GM20431 (cell line): ENCODE results near the gene PAFAH1B1.
"Not testable (repeated sequence)": the region's sequence is repeated elsewhere in the genome, so short reads cannot be mapped to it uniquely, and the experiment has no call there.

Experiments used
- in situ Hi-C: fragments of 300-500 bp; cut with MseI, MboI; formaldehyde crosslinking; loops from one replicate; pipeline ENCODE4 v1.15.0; 2020; ENCODE audit warnings: low sequenced_read_pairs; ENCODE audit not compliant: unreplicated experiment

Gene PAFAH1B1

GRCh38 chr17:2685696-2686095 is 92.2 kb downstream of the PAFAH1B1 start:
- in situ Hi-C loops: no loop called here

- in situ Hi-C loops: no loop called here
These were observed 93.6 kb downstream of the PAFAH1B1 start for GRCh38 chr17:2687074-2687418.

DNA sequence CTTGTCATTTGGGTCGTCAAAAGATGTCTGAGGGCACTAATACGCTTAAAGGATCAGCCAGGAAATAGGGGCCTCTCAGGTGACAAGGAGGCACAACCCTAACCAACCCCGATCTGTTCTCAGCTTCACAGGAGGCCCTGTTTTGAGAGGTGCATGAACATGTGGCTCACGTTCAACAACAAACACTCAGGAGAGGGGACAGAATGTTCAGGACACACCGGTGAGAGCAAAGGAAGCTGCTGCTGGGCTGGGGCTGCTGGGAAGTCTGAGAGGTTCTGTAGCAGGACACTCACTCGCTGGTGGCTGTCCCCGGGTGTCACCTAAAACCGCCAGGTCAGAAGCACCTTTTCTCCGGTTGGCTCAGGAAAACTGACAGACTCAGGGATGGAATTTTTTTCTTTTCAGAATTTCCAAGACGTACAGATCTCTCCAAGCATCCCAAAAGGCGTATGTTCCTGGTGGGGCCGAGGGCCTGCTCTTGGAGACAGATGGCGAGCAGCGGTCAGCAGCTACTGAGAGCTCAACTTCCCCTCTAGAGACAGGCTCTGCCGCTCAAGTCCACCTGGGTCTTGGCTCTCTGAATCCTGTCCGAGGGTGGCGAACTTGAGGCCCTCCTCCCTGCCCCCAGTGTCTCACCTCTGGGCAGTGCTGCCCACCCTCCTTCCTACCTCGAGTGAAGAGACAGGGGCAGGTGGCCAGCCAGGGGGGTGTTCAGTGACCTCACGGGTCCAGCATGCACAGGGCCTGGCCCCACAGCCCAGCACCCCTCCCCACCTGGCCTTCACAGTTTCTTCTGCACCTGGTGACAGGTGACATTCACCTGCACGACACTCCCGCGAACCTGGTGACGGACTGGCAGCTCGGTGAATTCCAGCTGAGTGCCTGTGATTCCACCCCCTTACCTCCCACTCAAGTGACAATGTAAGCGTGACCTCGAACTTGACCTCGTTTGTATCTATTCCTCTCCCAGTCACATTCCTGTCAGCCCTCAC is 95.2 kb downstream of the PAFAH1B1 start:
- in situ Hi-C loops: no loop called here

GRCh38 chr17:2689411-2690164 is 96.1 kb downstream of the PAFAH1B1 start:
- in situ Hi-C loops: no loop called here

DNA sequence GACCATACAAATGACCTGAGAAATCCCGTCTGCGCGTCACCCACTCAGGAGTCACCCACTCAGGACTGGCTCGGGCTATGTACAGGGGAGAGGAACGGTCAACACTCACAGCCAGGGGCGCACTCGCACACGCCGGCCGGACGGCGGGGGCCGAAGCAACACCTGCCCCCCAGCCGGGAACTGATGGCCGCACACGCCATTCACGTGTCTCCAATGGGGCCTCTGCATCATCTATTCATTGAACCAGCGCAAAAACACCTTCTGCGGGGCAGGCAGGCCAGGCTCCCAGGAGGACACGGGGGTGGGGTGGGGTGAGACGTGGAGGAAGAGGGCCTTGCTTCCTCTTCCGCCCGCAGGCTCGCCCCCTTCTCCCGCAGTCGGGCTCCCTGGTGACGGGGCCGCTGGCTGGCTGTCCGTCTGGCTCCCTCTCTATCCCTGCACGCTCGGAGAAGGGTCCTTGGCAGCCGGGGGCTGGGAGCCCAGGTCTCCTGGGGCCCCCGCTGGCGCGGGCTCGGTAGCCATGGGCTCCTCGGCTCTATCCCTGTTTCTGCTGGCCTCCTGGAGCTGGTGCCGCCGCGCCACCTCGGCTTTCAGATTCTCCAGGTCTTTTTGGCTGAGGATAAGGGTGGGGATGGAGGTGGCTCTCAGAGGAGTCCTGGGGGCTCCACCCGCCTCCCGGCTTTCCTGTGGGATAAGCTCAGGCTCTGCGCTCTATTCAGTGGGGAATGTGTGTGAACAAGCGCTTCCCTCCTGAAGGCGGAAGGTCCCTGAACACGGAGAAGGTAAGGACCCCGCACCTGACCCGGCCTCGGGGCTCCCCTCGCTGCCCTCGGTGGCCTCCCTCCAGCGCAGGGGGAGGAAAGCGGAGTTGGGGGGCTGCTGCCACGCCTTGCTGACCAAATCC is 97.0 kb downstream of the PAFAH1B1 start:
- in situ Hi-C loops: no loop called here

DNA sequence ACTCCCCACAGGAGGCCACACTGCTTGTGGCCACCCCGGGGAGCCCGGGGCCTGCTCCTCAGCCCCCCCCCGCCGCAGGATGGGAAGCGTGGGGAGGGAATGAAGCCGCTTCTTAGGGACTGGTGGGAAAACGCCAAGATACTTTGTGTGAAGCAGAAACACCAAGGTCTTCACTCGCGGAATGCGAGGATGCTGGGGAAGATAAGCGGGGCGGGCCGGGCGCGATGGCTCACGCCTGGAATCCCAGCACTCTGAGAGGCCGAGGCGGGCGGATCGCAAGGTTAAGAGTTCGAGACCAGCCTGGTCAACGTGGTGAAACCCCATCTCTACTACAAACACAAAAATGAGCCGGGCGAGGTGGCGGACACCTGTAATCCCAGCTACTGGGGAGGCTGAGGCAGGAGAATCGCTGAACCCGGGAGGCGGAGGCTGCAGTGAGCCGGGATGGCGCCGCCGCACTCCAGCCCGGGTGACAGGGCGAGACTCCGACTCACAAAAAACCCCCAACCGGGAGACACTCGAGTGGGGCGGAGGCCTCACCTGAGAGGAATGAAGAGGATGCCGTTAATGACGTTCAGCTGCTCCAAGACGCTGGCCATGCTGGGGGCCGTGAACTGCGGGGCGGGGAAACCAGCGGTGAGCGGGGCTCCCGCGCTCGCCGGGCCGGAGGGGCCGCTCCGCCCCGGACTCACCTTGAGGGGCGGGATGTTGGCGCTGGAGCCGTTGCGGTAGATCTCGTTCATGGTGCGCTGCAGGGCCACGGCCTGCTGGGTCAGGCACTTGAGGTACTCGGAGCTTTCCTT is 97.8 kb downstream of the PAFAH1B1 start:
- in situ Hi-C loops: no loop called here

- in situ Hi-C loops: no loop called here
These were observed 98.7 kb downstream of the PAFAH1B1 start for GRCh38 chr17:2691965-2692780.

DNA sequence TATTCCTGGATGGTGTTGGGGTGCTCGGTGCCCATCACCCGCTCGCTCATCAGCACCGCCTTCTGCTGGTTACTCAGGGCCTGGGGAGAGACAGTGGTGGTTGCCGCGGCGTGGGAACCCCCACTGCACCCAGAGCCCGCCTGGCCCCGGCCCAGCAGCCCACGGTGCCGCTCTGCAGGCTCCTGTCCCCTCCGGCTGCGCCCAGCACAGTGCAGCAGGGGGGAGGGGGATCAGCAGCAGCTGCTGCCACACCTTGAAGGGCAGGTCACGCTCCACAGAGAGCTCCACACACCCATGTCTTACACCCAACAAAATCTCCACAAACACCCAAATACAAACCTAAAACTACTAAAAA is 99.3 kb downstream of the PAFAH1B1 start:
- in situ Hi-C loops: no loop called here

DNA sequence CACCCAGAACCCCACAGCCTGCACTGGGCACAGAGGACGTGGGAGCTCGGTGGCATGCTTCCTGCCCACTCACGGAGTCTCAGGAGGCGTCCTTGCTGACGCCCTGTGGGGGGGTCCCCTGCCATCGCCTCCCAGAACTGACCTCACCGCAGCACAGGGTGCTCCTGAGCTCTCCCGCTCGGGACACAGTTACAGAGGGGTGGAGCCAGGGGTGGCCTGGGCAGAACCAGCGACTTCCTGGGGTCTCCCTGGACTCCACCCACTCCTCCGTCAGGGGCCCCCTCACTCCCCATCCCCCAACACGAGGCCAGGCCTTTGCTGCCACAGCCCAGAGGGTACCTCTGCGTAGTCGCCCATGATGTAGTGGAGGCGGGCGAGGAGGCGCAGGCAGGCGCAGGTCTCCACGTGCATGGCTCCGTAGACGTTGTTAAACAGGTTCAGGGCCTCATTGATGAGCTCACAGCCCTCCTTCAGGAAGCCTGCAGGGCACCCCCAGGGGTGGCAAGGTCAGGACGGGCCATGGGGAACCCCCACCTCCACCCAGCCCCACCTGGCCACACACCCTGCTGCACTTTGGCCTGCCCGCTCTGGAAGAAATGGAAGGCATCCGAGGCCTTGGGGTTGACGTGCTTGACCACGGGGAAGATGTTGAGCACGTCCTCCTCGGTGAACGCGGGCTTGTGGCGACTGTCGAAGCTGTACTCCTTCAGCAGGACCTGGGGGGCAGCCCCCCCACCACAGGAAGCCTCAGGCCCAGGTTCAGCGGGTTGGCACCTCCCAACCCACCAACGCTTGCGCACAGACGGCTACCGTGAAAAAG is 100.3 kb downstream of the PAFAH1B1 start:
- in situ Hi-C loops: no loop called here

DNA sequence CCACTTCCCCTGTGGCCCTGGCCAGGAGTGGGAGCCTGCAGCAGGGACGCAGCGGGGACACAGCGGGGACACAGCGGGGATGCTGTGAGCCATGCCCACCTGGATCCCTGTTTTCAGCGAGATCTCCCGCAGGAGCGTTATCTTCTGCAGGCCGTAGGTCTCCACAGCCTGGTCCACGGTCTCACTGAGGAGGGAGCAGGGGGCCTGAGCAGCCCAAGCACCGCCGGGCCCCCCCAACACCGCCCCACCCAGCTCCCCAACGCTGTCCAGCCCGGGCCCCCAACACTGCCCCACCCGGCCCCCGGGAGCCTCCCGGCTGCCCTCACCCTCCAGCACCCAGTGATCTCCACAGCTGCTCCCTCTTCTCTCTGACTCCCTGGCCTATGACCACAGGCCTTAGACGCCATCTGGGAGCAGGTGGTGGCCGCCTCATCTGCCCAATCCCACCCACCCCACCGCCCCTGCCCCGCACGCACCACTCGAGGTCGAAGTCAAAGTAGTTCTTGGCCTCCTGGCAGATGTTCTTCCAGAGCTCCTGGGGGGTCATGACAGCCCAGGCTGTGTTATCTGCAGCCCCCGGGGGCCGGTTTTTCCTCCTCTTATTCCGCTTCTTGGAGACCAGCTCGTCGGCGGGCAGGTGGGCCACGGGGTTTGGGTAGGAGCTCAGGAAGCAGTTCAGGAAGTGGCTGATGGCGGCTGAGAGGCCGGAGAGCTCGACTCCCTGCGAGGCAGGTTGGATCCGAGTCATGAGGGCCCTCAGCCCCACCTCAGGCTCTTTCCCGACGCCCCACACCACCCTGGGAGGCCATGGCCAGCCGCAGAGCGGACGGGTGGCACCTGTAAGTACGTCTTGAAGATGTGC is 101.2 kb downstream of the PAFAH1B1 start:
- in situ Hi-C loops: no loop called here

DNA sequence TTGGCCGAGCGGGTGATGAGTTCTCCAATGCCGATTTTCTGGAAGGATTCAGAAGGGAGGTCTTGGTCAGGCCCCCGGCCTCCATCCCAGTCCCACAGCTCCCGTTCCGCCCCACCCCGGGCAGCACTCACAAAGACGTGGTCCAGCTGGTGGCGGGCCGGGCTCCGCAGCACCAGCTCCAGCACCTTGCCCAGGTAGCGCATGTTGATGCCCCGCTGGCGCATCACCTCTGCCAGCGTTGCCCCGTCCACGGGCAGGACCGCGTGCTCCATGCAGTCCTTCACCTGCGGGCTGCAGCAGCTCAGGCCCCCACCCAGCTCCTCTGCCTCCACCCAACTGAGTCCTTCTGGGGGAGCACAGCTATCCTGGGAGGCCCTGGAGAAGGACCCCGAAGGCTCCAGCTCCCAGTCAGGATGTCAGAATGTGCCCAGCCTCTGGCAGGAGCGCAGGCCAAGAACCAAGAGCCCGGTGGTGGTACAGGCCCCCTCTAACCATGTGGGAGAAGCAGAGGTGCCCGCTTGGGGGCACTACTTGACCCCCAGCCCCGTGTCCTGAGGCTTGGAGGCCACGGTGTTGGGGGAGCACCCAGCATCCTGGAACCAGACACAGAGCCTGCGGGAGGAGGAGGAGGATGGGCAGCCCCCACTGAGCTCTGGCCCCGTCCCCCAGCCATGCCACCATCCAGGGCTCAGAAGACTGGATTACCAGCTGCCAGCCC is 101.9 kb downstream of the PAFAH1B1 start:
- in situ Hi-C loops: no loop called here

GRCh38 chr17:2695961-2696760 is 102.7 kb downstream of the PAFAH1B1 start:
- in situ Hi-C loops: no loop called here

- in situ Hi-C loops: no loop called here
These were observed 104.2 kb downstream of the PAFAH1B1 start for GRCh38 chr17:2697611-2698162.

- in situ Hi-C loops: not testable (repeated sequence)
These were observed 105.9 kb downstream of the PAFAH1B1 start for GRCh38 chr17:2699216-2699805.

GRCh38 chr17:2700030-2700490 is 106.6 kb downstream of the PAFAH1B1 start:
- in situ Hi-C loops: no loop called here
